Sigmoid colon (tissue), 4 donors: ENCODE data around the gene MRPL43.

ENCODE experiments used
- POLR2A ChIP-seq, 2 donors: fragments of 450-650 bp; IDR thresholded peaks; one replicate each; pipeline ENCODE4 v1.6.1; 2016; ENCODE audit warnings: antibody characterized with exemption in 2 of 2, mild to moderate bottlenecking in 2 of 2, moderate library complexity in 2 of 2
- POLR2AphosphoS5 ChIP-seq, 4 donors: sonication (generic); formaldehyde crosslinking; IDR thresholded peaks; one replicate each; pipeline ENCODE4 v1.6.1; 2017; ENCODE audit warnings: antibody characterized with exemption in 4 of 4
- TF ChIP-seq, protein P1 (sequence below), 4 experiments: fragments of 450-650 bp in 3 of 4; fragments of 200-600 bp in 1 of 4; IDR thresholded peaks; one replicate each; pipeline ENCODE4 v1.5.1; 2016 to 2019; ENCODE audit warnings: antibody characterized with exemption in 4 of 4, mild to moderate bottlenecking in 3 of 4, moderate library complexity in 2 of 4

DNA sequence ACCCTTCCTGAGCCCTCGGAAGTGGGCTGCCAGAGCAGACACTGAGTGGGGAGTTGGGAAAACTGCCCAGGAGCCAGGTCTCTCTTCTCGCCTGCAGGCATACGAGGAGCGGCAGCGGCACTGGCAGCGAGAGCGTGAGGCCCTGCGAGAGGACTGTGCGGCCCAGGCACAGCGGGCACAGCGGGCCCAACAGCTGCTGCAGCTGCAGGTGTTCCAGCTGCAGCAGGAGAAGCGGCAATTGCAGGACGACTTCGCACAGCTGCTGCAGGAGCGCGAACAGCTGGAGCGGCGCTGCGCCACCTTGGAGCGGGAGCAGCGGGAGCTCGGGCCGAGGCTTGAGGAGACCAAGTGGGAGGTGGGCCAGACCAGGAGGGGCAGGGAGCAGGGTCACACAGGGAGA is 18.1 kb upstream of the MRPL43 start:
- TF ChIP-seq, protein P1, sequence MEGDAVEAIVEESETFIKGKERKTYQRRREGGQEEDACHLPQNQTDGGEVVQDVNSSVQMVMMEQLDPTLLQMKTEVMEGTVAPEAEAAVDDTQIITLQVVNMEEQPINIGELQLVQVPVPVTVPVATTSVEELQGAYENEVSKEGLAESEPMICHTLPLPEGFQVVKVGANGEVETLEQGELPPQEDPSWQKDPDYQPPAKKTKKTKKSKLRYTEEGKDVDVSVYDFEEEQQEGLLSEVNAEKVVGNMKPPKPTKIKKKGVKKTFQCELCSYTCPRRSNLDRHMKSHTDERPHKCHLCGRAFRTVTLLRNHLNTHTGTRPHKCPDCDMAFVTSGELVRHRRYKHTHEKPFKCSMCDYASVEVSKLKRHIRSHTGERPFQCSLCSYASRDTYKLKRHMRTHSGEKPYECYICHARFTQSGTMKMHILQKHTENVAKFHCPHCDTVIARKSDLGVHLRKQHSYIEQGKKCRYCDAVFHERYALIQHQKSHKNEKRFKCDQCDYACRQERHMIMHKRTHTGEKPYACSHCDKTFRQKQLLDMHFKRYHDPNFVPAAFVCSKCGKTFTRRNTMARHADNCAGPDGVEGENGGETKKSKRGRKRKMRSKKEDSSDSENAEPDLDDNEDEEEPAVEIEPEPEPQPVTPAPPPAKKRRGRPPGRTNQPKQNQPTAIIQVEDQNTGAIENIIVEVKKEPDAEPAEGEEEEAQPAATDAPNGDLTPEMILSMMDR (IDR thresholded peaks at IDR 0.05), result no peak
- TF ChIP-seq POLR2AphosphoS5 (IDR thresholded peaks at IDR 0.05) (no peak), POLR2A (IDR thresholded peaks at IDR 0.05) (no peak)
